ENCODE data around the gene XKR7.
"Not testable (repeated sequence)": the region's sequence is repeated elsewhere in the genome, so short reads cannot be mapped to it uniquely, and the experiment has no call there.

The XKR7 gene

GRCh38 chr20:32027643-32028042, 59.7 kb downstream of the XKR7 start:
- H3K27ac ChIP-seq = no peak overlapping the region

GRCh38 chr20:32028647-32029372, 60.9 kb downstream of the XKR7 start:
- no peak overlapping the region for H3K27ac ChIP-seq
- TF ChIP-seq, protein P1, sequence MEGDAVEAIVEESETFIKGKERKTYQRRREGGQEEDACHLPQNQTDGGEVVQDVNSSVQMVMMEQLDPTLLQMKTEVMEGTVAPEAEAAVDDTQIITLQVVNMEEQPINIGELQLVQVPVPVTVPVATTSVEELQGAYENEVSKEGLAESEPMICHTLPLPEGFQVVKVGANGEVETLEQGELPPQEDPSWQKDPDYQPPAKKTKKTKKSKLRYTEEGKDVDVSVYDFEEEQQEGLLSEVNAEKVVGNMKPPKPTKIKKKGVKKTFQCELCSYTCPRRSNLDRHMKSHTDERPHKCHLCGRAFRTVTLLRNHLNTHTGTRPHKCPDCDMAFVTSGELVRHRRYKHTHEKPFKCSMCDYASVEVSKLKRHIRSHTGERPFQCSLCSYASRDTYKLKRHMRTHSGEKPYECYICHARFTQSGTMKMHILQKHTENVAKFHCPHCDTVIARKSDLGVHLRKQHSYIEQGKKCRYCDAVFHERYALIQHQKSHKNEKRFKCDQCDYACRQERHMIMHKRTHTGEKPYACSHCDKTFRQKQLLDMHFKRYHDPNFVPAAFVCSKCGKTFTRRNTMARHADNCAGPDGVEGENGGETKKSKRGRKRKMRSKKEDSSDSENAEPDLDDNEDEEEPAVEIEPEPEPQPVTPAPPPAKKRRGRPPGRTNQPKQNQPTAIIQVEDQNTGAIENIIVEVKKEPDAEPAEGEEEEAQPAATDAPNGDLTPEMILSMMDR (IDR thresholded peaks at IDR 0.05) = no peak
- no peak for TF ChIP-seq ZFX (IDR thresholded peaks at IDR 0.05; ENCODE audit: borderline replicate concordance)

More at GRCh38 chr20:32027643-32028042, 59.7 kb downstream of the XKR7 start:
- no peak for TF ChIP-seq ZFX (IDR thresholded peaks at IDR 0.05; ENCODE audit: borderline replicate concordance)
- TF ChIP-seq, protein P1 (IDR thresholded peaks at IDR 0.05) = no peak

- no peak for TF ChIP-seq ZFX (IDR thresholded peaks at IDR 0.05; ENCODE audit: borderline replicate concordance)
- TF ChIP-seq, protein P1 (IDR thresholded peaks at IDR 0.05) = no peak
- no peak overlapping the region for H3K27ac ChIP-seq
Measured at GRCh38 chr20:32029561-32029960, 61.6 kb downstream of the XKR7 start.

DNA sequence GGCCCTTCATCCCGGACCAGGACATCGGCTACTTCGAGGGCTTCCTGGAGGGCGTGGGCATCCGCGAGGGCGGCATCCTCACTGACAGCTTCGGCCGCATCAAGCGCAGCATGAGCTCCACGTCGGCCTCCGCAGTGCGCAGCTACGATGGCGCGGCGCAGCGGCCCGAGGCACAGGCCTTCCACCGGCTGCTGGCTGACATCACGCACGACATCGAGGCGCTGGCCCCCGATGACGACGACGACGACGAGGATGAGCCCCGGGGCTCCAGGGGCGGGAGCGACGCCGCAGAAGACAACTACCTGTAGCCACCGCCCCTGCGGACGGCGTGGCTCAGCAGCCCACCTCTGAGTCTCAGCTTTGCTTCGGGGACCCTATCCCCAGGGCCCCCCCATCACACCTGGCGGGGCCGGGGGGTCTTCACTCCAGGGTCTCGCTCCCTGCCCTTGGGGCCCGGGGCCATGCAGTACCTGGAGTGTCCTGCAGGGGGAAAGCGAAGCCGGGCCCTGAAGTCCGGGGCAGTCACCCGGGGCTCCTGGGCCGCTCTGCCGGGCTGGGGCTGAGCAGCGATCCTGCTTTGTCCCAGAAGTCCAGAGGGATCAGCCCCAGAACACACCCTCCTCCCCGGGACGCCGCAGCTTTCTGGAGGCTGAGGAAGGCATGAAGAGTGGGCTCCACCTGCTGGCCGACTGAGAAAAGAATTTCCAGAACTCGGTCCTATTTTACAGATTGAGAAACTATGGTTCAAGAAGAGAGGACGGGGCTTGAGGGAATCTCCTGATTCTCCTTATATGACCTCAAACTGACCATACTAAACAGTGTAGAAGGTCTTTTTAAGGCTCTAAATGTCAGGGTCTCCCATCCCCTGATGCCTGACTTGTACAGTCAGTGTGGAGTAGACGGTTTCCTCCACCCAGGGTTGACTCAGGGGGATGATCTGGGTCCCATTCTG, 63.3 kb downstream of the XKR7 start:
- H3K27ac ChIP-seq = no peak overlapping the region
- no peak for TF ChIP-seq ZFX (IDR thresholded peaks at IDR 0.05; ENCODE audit: borderline replicate concordance)
- TF ChIP-seq, protein P1 (IDR thresholded peaks at IDR 0.05) = peak; percentile 97

GRCh38 chr20:32033316-32033715, 65.4 kb downstream of the XKR7 start:
- TF ChIP-seq, protein P1 (IDR thresholded peaks at IDR 0.05) = no peak
- TF ChIP-seq ZFX (IDR thresholded peaks at IDR 0.05; ENCODE audit: borderline replicate concordance) = no peak
- no peak overlapping the region for H3K27ac ChIP-seq

DNA sequence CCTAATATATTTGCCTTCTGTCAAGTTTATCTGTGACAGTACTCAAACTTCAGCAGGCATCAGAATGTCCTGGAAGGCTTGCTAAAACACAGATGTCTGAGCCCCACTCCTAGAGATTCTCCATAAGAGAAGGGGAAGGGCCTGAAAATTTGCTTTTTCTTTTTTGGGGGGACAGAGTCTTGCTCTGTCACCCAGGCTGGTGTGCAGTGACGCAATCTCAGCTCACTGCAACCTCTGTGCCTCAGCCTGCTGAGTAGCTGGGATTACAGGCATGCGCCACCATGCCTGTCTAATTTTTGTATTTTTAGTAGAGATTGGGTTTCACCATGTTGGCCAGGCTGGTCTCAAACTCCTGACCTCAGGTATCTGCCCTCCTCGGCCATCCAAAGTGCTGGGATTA, 65.8 kb downstream of the XKR7 start:
- H3K27ac ChIP-seq = not testable (repeated sequence)

DNA sequence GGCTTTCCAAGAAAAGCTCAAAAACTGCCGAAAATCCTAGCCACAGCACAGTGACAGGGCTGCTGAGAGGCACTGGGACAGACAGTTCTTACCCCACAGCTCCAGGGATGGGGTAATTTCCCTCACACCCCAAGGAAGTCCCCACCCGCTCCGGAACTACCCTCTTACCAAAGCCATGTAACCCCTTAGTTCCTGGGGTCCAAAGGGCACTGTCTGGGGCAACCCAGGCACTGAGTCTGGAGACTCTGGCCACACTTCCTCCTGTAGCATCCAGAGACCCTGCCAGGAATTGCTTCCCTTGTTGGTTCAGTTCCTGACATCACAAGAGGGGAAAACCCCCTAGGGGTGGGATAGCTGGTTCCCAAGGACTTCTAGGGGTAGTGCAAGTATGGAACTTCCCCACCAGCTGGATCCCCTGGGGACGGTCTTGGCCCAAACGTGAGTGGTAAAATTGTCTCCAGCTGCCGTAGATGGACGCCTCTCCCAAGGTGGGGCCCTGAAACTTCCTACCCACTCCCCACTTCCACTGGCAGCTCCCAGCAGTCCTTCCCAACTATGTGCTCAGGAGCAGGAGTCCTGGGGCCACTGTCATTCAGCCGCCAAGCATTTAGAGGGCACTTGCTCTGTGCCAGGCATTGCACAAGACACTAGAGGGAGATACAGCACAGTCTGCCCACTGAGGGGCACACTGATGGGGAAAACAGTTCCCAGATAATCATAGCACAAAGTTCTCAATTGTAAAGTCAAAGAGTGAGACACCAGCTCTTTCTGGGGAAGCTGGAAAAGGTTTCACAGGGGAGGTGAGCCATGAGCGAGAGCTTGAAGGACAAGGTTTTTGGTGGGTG, 66.9 kb downstream of the XKR7 start:
- TF ChIP-seq ZFX (IDR thresholded peaks at IDR 0.05; ENCODE audit: borderline replicate concordance) = no peak
- TF ChIP-seq, protein P1 (IDR thresholded peaks at IDR 0.05) = peak; percentile 26; the same call in 1 of the 2 replicates
- H3K27ac ChIP-seq = no peak overlapping the region
